ENCODE measurements around the gene KLF15. TPM values are rescaled to one million over a fixed set of nuclear protein-coding genes. Genes with fewer than 3 reads are reported as not detected.

The KLF15 gene
- total and polyA plus RNA-seq, 2 donors from 2014 or later = 22.9 to 30.0 TPM

- peak in 1 of 5 donors; percentile 64 for DNase-seq
Measured at GRCh38 chr3:126395846-126396513, 38.8 kb upstream of the KLF15 start.

GRCh38 chr3:126394977-126395321 is 37.7 kb upstream of the KLF15 start:
- no peak overlapping the region for H3K27ac ChIP-seq (ENCODE audit: low read depth in 2 of 2, low read length in 2 of 2)
- intact Hi-C loops (cut with DNase I) = loop anchor here (10.0 kb wide), 1 partner anchor 140 kb away; no protein-coding TSS in a partner anchor
- FAIRE-seq = no peak
- no peak overlapping the region for H3K9ac ChIP-seq (ENCODE audit: low read length in 3 of 3)
- H3K9me3 ChIP-seq (ENCODE audit: control insufficient read depth in 2 of 3, insufficient read depth in 1 of 3, low read length in 3 of 3) = no peaks in the 10 kb centered on the region
- H3K27me3 ChIP-seq (ENCODE audit: control insufficient read depth, insufficient read depth, low read length) = no peaks in the 10 kb centered on the region
- DNase-seq = peak in 1 of 5 donors; percentile 70
- TF ChIP-seq CTCF (IDR thresholded peaks at IDR 0.05; ENCODE audit: borderline replicate concordance, extremely low read depth, insufficient read depth) = no peak
- H3K4me3 ChIP-seq (ENCODE audit: low read length in 3 of 3) = peak overlapping the region in 1 of 3 donors; percentile 1
- H3K36me3 ChIP-seq (ENCODE audit: control insufficient read depth in 2 of 3, insufficient read depth in 3 of 3, low read length in 3 of 3) = no peaks in the 10 kb centered on the region
- no peaks in the 10 kb centered on the region for H3K4me1 ChIP-seq (ENCODE audit: control insufficient read depth in 2 of 3, insufficient read depth in 2 of 3, low read depth in 1 of 3, low read length in 3 of 3)

More at GRCh38 chr3:126395846-126396513, 38.8 kb upstream of the KLF15 start:
- no peaks in the 10 kb centered on the region for H3K27me3 ChIP-seq (ENCODE audit: control insufficient read depth, insufficient read depth, low read length)
- no peaks in the 10 kb centered on the region for H3K4me1 ChIP-seq (ENCODE audit: control insufficient read depth in 2 of 3, insufficient read depth in 2 of 3, low read depth in 1 of 3, low read length in 3 of 3)
- no peak overlapping the region for H3K9ac ChIP-seq (ENCODE audit: low read length in 3 of 3)
- H3K36me3 ChIP-seq (ENCODE audit: control insufficient read depth in 2 of 3, insufficient read depth in 3 of 3, low read length in 3 of 3) = no peaks in the 10 kb centered on the region
- H3K4me3 ChIP-seq (ENCODE audit: low read length in 3 of 3) = no peak overlapping the region
- H3K27ac ChIP-seq (ENCODE audit: low read depth in 2 of 2, low read length in 2 of 2) = no peak overlapping the region
- no peak for TF ChIP-seq CTCF (IDR thresholded peaks at IDR 0.05; ENCODE audit: borderline replicate concordance, extremely low read depth, insufficient read depth)
- H3K9me3 ChIP-seq (ENCODE audit: control insufficient read depth in 2 of 3, insufficient read depth in 1 of 3, low read length in 3 of 3) = no peaks in the 10 kb centered on the region
- intact Hi-C loops (cut with DNase I) = loop anchor here (10.0 kb wide), 1 partner anchor 141 kb away; no protein-coding TSS in a partner anchor
- no peak for FAIRE-seq

DNA sequence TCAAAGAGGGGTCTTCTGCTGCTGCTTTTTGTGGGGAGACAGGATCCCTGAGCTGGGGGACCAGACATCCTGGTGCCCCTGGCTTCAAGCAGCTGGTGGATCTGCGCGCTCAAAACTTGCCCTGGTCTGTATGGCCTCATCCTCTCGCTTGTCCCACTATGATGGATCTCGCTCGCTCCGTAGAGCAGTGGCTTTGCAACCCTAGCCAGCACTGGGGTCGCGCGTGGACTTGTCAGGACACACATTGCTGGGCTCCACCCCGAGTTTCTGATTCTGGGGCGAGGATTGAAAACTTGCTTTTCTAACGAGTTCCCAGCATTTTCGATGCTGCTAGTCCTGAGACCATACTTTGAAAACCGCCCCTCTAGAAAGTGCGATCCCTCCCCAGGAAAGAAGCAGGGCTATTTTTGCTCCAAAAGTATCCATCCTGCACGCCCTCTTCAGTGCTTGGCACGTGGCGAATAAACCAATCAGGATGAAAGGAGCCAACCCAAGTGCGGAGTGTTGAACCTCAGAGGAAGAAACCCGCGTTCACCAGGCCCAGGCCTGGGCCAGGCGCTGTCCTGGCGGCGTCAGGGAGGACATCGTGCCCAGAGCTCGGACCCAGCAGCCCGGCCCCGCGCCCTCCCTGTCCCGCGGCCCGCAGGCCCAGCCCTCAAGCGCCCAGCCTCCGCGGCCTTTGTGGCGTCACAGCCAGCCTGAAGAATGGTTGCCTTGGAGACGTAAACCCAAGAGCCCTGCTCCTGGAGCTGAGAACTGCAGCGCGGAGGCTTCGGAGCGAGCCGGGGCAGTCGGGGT is 37.2 kb upstream of the KLF15 start, which contains the start of gene CFAP100:
CFAP100 (plus strand) TSS at position 731 of the 798 bp plus-strand sequence. CDS start 1,092 bp downstream, outside the sequence.
- Histone ChIP-seq H3K4me3 (ENCODE audit: low read length in 3 of 3) (peak within 1 kb of the TSS in 1 of 3 donors; percentile 1), H3K9ac (ENCODE audit: low read length in 3 of 3) (no peak within 1 kb of the TSS), H3K27me3 (ENCODE audit: control insufficient read depth, insufficient read depth, low read length) (no peaks in the 10 kb centered on the region), H3K36me3 (ENCODE audit: control insufficient read depth in 2 of 3, insufficient read depth in 3 of 3, low read length in 3 of 3) (no peaks in the 10 kb centered on the region), H3K9me3 (ENCODE audit: control insufficient read depth in 2 of 3, insufficient read depth in 1 of 3, low read length in 3 of 3) (no peaks in the 10 kb centered on the region), H3K27ac (ENCODE audit: low read depth in 2 of 2, low read length in 2 of 2) (no peak within 1 kb of the TSS), H3K4me1 (ENCODE audit: control insufficient read depth in 2 of 3, insufficient read depth in 2 of 3, low read depth in 1 of 3, low read length in 3 of 3) (peaks cover 0 to 3% (median 0%) of the 10 kb centered on the region in 3 donors)
- DNase-seq (peak in 4 of 5 donors; percentile 82 to 91 (median 86)), FAIRE-seq (no peak)
- TF ChIP-seq CTCF (IDR thresholded peaks at IDR 0.05; ENCODE audit: borderline replicate concordance, extremely low read depth, insufficient read depth) = no peak
- intact Hi-C loops (cut with DNase I) = loop anchor here (10.0 kb wide), 1 partner anchor 140 kb away; no protein-coding TSS in a partner anchor

Measured in kidney (tissue), 14 donors.